Left lobe of liver (tissue), 2 donors: ENCODE data around the gene MINDY3. TPM values are rescaled to one million over a fixed set of nuclear protein-coding genes. Genes with fewer than 3 reads are reported as not detected.
A peak's percentile ranks its signal among the peaks of the same experiment; 100 is the strongest.

Source experiments
- ATAC-seq: fragments of 200-7000 bp; cut with Tn5 transposase; one replicate; pipeline ENCODE4 v1.9.1; 2020; ENCODE audit warnings: mild to moderate bottlenecking, moderate library complexity
- DNase-seq: peaks from one replicate; pipeline ENCODE4 v3.0.0-alpha.2; 2020; ENCODE audit warnings: low spot score
- total RNA-seq: library from RNA; stranded (reverse); gene quantifications from one replicate; pipeline ENCODE4 v1.2.1, GENCODE V29; 2021
- donor health status: DM: no; HTN: no; CAD: no; lungs with moderate emphysema.
- donor health status: DM: no; HTN: yes; CAD: no.

The MINDY3 gene
- total RNA-seq, 1 donor from 2014 or later, result 11.8 TPM

GRCh38 chr10:15808204-15808797, 52.0 kb downstream of the MINDY3 start:
- ATAC-seq, result no peak

GRCh38 chr10:15805395-15806058, 54.8 kb downstream of the MINDY3 start:
- no peak for ATAC-seq

More at GRCh38 chr10:15808204-15808797, 52.0 kb downstream of the MINDY3 start:
- DNase-seq, result no peak

GRCh38 chr10:15804109-15804508, 56.2 kb downstream of the MINDY3 start:
- no peak for ATAC-seq

More at GRCh38 chr10:15805395-15806058, 54.8 kb downstream of the MINDY3 start:
- no peak for DNase-seq

GRCh38 chr10:15802375-15802949, 57.8 kb downstream of the MINDY3 start:
- ATAC-seq (no peak), DNase-seq (no peak)

More at GRCh38 chr10:15804109-15804508, 56.2 kb downstream of the MINDY3 start:
- no peak for DNase-seq

- ATAC-seq (no peak), DNase-seq (no peak)
These were observed 58.7 kb downstream of the MINDY3 start for GRCh38 chr10:15801641-15802040.

- DNase-seq, result no peak
- ATAC-seq, result no peak
These were observed 59.2 kb downstream of the MINDY3 start for GRCh38 chr10:15801147-15801546.

- ATAC-seq (no peak), DNase-seq (no peak)
These were observed 63.0 kb downstream of the MINDY3 start for GRCh38 chr10:15797346-15797745.

GRCh38 chr10:15796762-15797161, 63.5 kb downstream of the MINDY3 start:
- DNase-seq, result no peak
- no peak for ATAC-seq

- no peak for ATAC-seq
- no peak for DNase-seq
These were observed 64.1 kb downstream of the MINDY3 start for GRCh38 chr10:15796098-15796759.

- ATAC-seq (no peak), DNase-seq (no peak)
These were observed 65.1 kb downstream of the MINDY3 start for GRCh38 chr10:15795036-15795792.

- ATAC-seq (no peak), DNase-seq (no peak)
These were observed 65.7 kb downstream of the MINDY3 start for GRCh38 chr10:15794569-15794968.

GRCh38 chr10:15793664-15794063, 66.6 kb downstream of the MINDY3 start:
- DNase-seq, result no peak
- ATAC-seq, result no peak

- DNase-seq, result no peak
- ATAC-seq, result no peak
These were observed 67.5 kb downstream of the MINDY3 start for GRCh38 chr10:15792777-15793176.

- ATAC-seq (no peak), DNase-seq (no peak)
These were observed 68.3 kb downstream of the MINDY3 start for GRCh38 chr10:15791816-15792524.

GRCh38 chr10:15789793-15790525, 70.3 kb downstream of the MINDY3 start:
- ATAC-seq (no peak), DNase-seq (no peak)

GRCh38 chr10:15787426-15787825, 72.9 kb downstream of the MINDY3 start:
- DNase-seq (no peak), ATAC-seq (no peak)

- no peak for ATAC-seq
These were observed 75.5 kb downstream of the MINDY3 start for GRCh38 chr10:15784662-15785300.

GRCh38 chr10:15783941-15784636, 76.2 kb downstream of the MINDY3 start:
- no peak for DNase-seq
- peak; percentile 34 for ATAC-seq

More at GRCh38 chr10:15784662-15785300, 75.5 kb downstream of the MINDY3 start:
- no peak for DNase-seq
